ENCODE results near the gene SNX8. TPM values are rescaled to one million over a fixed set of nuclear protein-coding genes. Genes with fewer than 3 reads are reported as not detected.

The SNX8 gene
- total and polyA plus RNA-seq, 2 of the 13 experiments (the other 11 are each of a cell fraction or from before 2014, with no cell fraction given), result 20.6 to 45.2 TPM

- TF ChIP-seq LCORL (IDR thresholded peaks at IDR 0.05) (no peak), LCORL (CRISPR knock-in tag; IDR thresholded peaks at IDR 0.05) (no peak), PAWR (CRISPR knock-in tag; IDR thresholded peaks at IDR 0.05; ENCODE audit: borderline replicate concordance) (no peak), RELA (CRISPR knock-in tag; IDR thresholded peaks at IDR 0.05) (no peak), ZNF558 (CRISPR knock-in tag; IDR thresholded peaks at IDR 0.05; ENCODE audit: borderline replicate concordance) (no peak), ZNF614 (CRISPR knock-in tag; IDR thresholded peaks at IDR 0.05; ENCODE audit: borderline replicate concordance) (no peak), ZNF878 (CRISPR knock-in tag; IDR thresholded peaks at IDR 0.05) (no peak), ZBTB10 (CRISPR knock-in tag; IDR thresholded peaks at IDR 0.05; ENCODE audit: borderline replicate concordance) (no peak), CEBPG (CRISPR knock-in tag; IDR thresholded peaks at IDR 0.05) (no peak), ZNF331 (CRISPR knock-in tag; IDR thresholded peaks at IDR 0.05) (no peak), TAF15 (IDR thresholded peaks at IDR 0.05; ENCODE audit: low read depth, low read length, poor library complexity, severe bottlenecking) (no peak), MNT (IDR thresholded peaks at IDR 0.05) (no peak), ZNF274 (CRISPR knock-in tag; IDR thresholded peaks at IDR 0.05) (no peak), MYNN (CRISPR knock-in tag; IDR thresholded peaks at IDR 0.05; ENCODE audit: low read depth) (no peak), RFX1 (IDR thresholded peaks at IDR 0.05) (no peak), ELF4 (CRISPR knock-in tag; IDR thresholded peaks at IDR 0.05; ENCODE audit: borderline replicate concordance) (no peak), SMAD3 (CRISPR knock-in tag; IDR thresholded peaks at IDR 0.05) (no peak)
These were observed 58.8 kb downstream of the SNX8 start (continued) for GRCh38 chr7:2255145-2256139.

Data from HepG2 (cell line).